GM23338 (cell line): ENCODE measurements around the gene BCL2. TPM values are rescaled to one million over a fixed set of nuclear protein-coding genes. Genes with fewer than 3 reads are reported as not detected.

ENCODE experiments used
- ATAC-seq: fragments of 200-7000 bp; cut with Tn5 transposase; 3 replicates; pipeline ENCODE4 v1.9.1; 2020
- DNase-seq: peaks from one replicate; pipeline ENCODE4 v3.0.0-alpha.2; 2015; ENCODE audit warnings: low spot score
- H2AFZ ChIP-seq: fragments of 200-600 bp; sonication (generic); 2 replicates; pipeline ENCODE4 v1.8.0; 2016; ENCODE audit warnings: antibody characterized with exemption, mild to moderate bottlenecking, moderate library complexity
- H3F3A ChIP-seq: fragments of 200-600 bp; sonication (generic); replicated peaks from 2 replicates; pipeline ENCODE4 v1.8.0; 2017; ENCODE audit warnings: antibody characterized with exemption, mixed run types, low read depth
- H3K27ac ChIP-seq: fragments of 200-600 bp; sonication (generic); 2 replicates; pipeline ENCODE4 v1.6.1; 2016; ENCODE audit warnings: low read depth
- H3K27me3 ChIP-seq: fragments of 200-600 bp; sonication (generic); 2 replicates; pipeline ENCODE4 v1.8.0; 2016; ENCODE audit warnings: mild to moderate bottlenecking, mixed run types, moderate library complexity; ENCODE audit not compliant: insufficient read depth
- H3K36me3 ChIP-seq: fragments of 200-600 bp; sonication (generic); 2 replicates; pipeline ENCODE4 v1.8.0; 2016; ENCODE audit warnings: mild to moderate bottlenecking; ENCODE audit not compliant: insufficient read depth
- H3K4me1 ChIP-seq: fragments of 200-600 bp; sonication (generic); 2 replicates; pipeline ENCODE4 v1.8.0; 2016; ENCODE audit warnings: mild to moderate bottlenecking, moderate library complexity; ENCODE audit not compliant: insufficient read depth
- H3K4me2 ChIP-seq: fragments of 200-600 bp; sonication (generic); 2 replicates; pipeline ENCODE4 v1.7.1; 2017; ENCODE audit warnings: mixed run types
- H3K4me3 ChIP-seq: fragments of 200-600 bp; sonication (generic); 2 replicates; pipeline ENCODE4 v1.6.1; 2016; ENCODE audit warnings: mixed run types
- H3K79me2 ChIP-seq: fragments of 200-600 bp; sonication (generic); replicated peaks from 2 replicates; pipeline ENCODE4 v1.8.0; 2017; ENCODE audit warnings: mild to moderate bottlenecking; ENCODE audit not compliant: insufficient read depth
- H3K9me2 ChIP-seq: fragments of 200-600 bp; sonication (generic); 2 replicates; pipeline ENCODE4 v1.8.0; 2017; ENCODE audit not compliant: insufficient read depth
- H4K20me1 ChIP-seq: fragments of 200-600 bp; sonication (generic); replicated peaks from 2 replicates; pipeline ENCODE4 v1.8.0; 2017; ENCODE audit warnings: mild to moderate bottlenecking; ENCODE audit not compliant: insufficient read depth
- H3K27ac Mint-ChIP-seq: 2 replicates; pipeline ENCODE4 v1.8.0; 2020; ENCODE audit warnings: inconsistent platforms, mild to moderate bottlenecking, moderate library complexity, mixed read lengths
- H3K27me3 Mint-ChIP-seq: 3 replicates; pipeline ENCODE4 v1.8.0; 2022; ENCODE audit warnings: low read depth, mild to moderate bottlenecking, moderate library complexity, mixed read lengths, inconsistent platforms; ENCODE audit not compliant: insufficient read depth, poor library complexity
- H3K36me3 Mint-ChIP-seq: 3 replicates; pipeline ENCODE4 v1.8.0; 2021; ENCODE audit warnings: low read depth, mild to moderate bottlenecking, inconsistent platforms, moderate library complexity, mixed read lengths
- H3K4me1 Mint-ChIP-seq: 3 replicates; pipeline ENCODE4 v1.8.0; 2020; ENCODE audit warnings: mild to moderate bottlenecking, inconsistent platforms, mixed read lengths
- H3K4me3 Mint-ChIP-seq: 3 replicates; pipeline ENCODE4 v1.8.0; 2021; ENCODE audit warnings: moderate library complexity, mild to moderate bottlenecking, inconsistent platforms, mixed read lengths
- H3K9me3 Mint-ChIP-seq: 3 replicates; pipeline ENCODE4 v1.8.0; 2020; ENCODE audit warnings: moderate library complexity, mild to moderate bottlenecking, inconsistent platforms, mixed read lengths
- CREB1 ChIP-seq: fragments of 250-450 bp; sonication (Bioruptor Pico); IDR thresholded peaks from 2 replicates; pipeline ENCODE4 v1.5.0; 2020; ENCODE audit warnings: low read depth, mild to moderate bottlenecking, moderate library complexity
- EZH2 ChIP-seq: fragments of 200-600 bp; sonication (generic); IDR thresholded peaks from one replicate; pipeline ENCODE4 v1.8.0; 2017; ENCODE audit warnings: antibody characterized with exemption, mild to moderate bottlenecking, low read depth; ENCODE audit not compliant: unreplicated experiment
- EZH2phosphoT487 ChIP-seq: fragments of 200-600 bp; sonication (generic); IDR thresholded peaks from one replicate; pipeline ENCODE4 v1.8.1; 2018; ENCODE audit warnings: antibody characterized with exemption; ENCODE audit not compliant: unreplicated experiment
- JUNB ChIP-seq: IDR thresholded peaks from one replicate; pipeline ENCODE4 v1.6.1; 2016; ENCODE audit warnings: antibody characterized with exemption; ENCODE audit not compliant: unreplicated experiment
- NANOG ChIP-seq: IDR thresholded peaks from 2 replicates; pipeline ENCODE4 v1.6.1; 2016; ENCODE audit warnings: antibody characterized with exemption, borderline replicate concordance
- POLR2AphosphoS5 ChIP-seq: IDR thresholded peaks from 2 replicates; pipeline ENCODE4 v1.6.1; 2016; ENCODE audit warnings: antibody characterized with exemption, low read depth
- STAT1 ChIP-seq: IDR thresholded peaks from one replicate; pipeline ENCODE4 v1.6.1; 2016; ENCODE audit warnings: antibody characterized with exemption; ENCODE audit not compliant: unreplicated experiment
- ZNF114 ChIP-seq: fragments of 250-450 bp; sonication (Bioruptor Pico); IDR thresholded peaks from 2 replicates; pipeline ENCODE4 v1.5.0; 2020; ENCODE audit warnings: mild to moderate bottlenecking, moderate library complexity
- ZNF331 ChIP-seq: fragments of 250-450 bp; sonication (Bioruptor Pico); IDR thresholded peaks from 2 replicates; pipeline ENCODE4 v1.5.0; 2020; ENCODE audit warnings: low read depth, mild to moderate bottlenecking, moderate library complexity
- polyA plus RNA-seq: library from polyadenylated mRNA; unstranded; fragments of >200 nt; fragmentation: Nextera tagmentation; extraction: Ambion mirVana; gene quantifications from 2 replicates; pipeline ENCODE4 v1.2.1, GENCODE V29; 2016
- total RNA-seq: library from RNA; depleted of rRNA; stranded (reverse); fragments of >200 nt; shearing (Covaris generic); gene quantifications from 2 replicates; pipeline ENCODE4 v1.2.3, GENCODE V29; 2014
- TF ChIP-seq, protein P1 (sequence below), 2 experiments: fragments of 200-600 bp in 1 of 2; sonication (generic) in 1 of 2; conservative IDR thresholded peaks; 2 replicates each; pipeline versions ENCODE4 v1.5.1 to v1.6.1; 2016 to 2017; ENCODE audit warnings: antibody characterized with exemption in 2 of 2, low read depth in 2 of 2, mild to moderate bottlenecking in 2 of 2, moderate library complexity in 1 of 2
- TF ChIP-seq, protein P2 (sequence below): fragments of 250-450 bp; sonication (Bioruptor Pico); IDR thresholded peaks from 2 replicates; pipeline ENCODE4 v1.5.0; 2020; ENCODE audit warnings: mild to moderate bottlenecking, moderate library complexity
- TF ChIP-seq, protein P3 (sequence below): IDR thresholded peaks from one replicate; pipeline ENCODE4 v1.6.1; 2018; ENCODE audit warnings: antibody characterized with exemption; ENCODE audit not compliant: unreplicated experiment
- TF ChIP-seq, protein P4 (sequence below): IDR thresholded peaks from 2 replicates; pipeline ENCODE4 v1.6.1; 2016; ENCODE audit warnings: antibody characterized with exemption

Gene BCL2
- total and polyA plus RNA-seq, 2 experiments from 2014 or later, result 1.2 to 4.0 TPM

DNA sequence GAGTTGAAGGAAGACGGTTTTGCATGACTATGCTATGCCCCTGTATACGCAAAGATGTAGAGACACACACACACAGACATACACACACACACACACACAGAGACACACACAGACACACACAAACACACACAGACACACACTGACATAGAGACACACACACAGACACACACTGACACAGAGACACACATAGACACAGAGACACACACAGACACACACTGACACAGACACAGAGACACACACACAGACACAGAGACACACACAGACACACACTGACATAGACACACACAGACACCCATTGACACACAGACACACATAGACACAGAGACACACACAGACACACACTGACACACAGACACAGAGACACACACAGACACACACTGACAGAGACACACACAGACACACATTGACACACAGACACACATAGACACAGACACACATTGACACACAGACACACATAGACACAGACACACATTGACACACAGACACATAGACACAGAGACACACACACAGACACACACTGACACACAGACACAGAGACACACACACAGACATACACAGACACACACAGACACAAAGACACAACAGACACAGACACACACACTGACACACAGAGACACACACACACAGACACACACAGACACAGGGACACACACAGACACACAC is 121.3 kb downstream of the BCL2 start:
- H2AFZ ChIP-seq, result no peak overlapping the region
- no peak for ATAC-seq
- no peaks in the 10 kb centered on the region for H3K79me2 ChIP-seq
- no peak for DNase-seq
- H3K9me2 ChIP-seq, result no peaks in the 10 kb centered on the region
- Mint-ChIP-seq H3K36me3 (no peaks in the 10 kb centered on the region), H3K27me3 (no peaks in the 10 kb centered on the region), H3K4me3 (no peak overlapping the region), H3K27ac (no peak overlapping the region), H3K9me3 (no peaks in the 10 kb centered on the region), H3K4me1 (no peaks in the 10 kb centered on the region)
- H3K4me3 ChIP-seq, result no peak overlapping the region
- H3K36me3 ChIP-seq, result no peaks in the 10 kb centered on the region
- H3F3A ChIP-seq, result no peaks in the 10 kb centered on the region
- H3K27me3 ChIP-seq, result no peaks in the 10 kb centered on the region
- TF ChIP-seq ZNF331 (CRISPR knock-in tag) (no peak), CREB1 (CRISPR knock-in tag) (no peak), POLR2AphosphoS5 (no peak), STAT1 (no peak), JUNB (no peak), EZH2phosphoT487 (no peak), NANOG (no peak), ZNF114 (CRISPR knock-in tag) (no peak), EZH2 (no peak)
- TF ChIP-seq, protein P1, sequence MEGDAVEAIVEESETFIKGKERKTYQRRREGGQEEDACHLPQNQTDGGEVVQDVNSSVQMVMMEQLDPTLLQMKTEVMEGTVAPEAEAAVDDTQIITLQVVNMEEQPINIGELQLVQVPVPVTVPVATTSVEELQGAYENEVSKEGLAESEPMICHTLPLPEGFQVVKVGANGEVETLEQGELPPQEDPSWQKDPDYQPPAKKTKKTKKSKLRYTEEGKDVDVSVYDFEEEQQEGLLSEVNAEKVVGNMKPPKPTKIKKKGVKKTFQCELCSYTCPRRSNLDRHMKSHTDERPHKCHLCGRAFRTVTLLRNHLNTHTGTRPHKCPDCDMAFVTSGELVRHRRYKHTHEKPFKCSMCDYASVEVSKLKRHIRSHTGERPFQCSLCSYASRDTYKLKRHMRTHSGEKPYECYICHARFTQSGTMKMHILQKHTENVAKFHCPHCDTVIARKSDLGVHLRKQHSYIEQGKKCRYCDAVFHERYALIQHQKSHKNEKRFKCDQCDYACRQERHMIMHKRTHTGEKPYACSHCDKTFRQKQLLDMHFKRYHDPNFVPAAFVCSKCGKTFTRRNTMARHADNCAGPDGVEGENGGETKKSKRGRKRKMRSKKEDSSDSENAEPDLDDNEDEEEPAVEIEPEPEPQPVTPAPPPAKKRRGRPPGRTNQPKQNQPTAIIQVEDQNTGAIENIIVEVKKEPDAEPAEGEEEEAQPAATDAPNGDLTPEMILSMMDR (conservative IDR thresholded peaks at IDR 0.05; ENCODE audit: low read depth in 2 of 2), result no peak
- TF ChIP-seq, protein P2, sequence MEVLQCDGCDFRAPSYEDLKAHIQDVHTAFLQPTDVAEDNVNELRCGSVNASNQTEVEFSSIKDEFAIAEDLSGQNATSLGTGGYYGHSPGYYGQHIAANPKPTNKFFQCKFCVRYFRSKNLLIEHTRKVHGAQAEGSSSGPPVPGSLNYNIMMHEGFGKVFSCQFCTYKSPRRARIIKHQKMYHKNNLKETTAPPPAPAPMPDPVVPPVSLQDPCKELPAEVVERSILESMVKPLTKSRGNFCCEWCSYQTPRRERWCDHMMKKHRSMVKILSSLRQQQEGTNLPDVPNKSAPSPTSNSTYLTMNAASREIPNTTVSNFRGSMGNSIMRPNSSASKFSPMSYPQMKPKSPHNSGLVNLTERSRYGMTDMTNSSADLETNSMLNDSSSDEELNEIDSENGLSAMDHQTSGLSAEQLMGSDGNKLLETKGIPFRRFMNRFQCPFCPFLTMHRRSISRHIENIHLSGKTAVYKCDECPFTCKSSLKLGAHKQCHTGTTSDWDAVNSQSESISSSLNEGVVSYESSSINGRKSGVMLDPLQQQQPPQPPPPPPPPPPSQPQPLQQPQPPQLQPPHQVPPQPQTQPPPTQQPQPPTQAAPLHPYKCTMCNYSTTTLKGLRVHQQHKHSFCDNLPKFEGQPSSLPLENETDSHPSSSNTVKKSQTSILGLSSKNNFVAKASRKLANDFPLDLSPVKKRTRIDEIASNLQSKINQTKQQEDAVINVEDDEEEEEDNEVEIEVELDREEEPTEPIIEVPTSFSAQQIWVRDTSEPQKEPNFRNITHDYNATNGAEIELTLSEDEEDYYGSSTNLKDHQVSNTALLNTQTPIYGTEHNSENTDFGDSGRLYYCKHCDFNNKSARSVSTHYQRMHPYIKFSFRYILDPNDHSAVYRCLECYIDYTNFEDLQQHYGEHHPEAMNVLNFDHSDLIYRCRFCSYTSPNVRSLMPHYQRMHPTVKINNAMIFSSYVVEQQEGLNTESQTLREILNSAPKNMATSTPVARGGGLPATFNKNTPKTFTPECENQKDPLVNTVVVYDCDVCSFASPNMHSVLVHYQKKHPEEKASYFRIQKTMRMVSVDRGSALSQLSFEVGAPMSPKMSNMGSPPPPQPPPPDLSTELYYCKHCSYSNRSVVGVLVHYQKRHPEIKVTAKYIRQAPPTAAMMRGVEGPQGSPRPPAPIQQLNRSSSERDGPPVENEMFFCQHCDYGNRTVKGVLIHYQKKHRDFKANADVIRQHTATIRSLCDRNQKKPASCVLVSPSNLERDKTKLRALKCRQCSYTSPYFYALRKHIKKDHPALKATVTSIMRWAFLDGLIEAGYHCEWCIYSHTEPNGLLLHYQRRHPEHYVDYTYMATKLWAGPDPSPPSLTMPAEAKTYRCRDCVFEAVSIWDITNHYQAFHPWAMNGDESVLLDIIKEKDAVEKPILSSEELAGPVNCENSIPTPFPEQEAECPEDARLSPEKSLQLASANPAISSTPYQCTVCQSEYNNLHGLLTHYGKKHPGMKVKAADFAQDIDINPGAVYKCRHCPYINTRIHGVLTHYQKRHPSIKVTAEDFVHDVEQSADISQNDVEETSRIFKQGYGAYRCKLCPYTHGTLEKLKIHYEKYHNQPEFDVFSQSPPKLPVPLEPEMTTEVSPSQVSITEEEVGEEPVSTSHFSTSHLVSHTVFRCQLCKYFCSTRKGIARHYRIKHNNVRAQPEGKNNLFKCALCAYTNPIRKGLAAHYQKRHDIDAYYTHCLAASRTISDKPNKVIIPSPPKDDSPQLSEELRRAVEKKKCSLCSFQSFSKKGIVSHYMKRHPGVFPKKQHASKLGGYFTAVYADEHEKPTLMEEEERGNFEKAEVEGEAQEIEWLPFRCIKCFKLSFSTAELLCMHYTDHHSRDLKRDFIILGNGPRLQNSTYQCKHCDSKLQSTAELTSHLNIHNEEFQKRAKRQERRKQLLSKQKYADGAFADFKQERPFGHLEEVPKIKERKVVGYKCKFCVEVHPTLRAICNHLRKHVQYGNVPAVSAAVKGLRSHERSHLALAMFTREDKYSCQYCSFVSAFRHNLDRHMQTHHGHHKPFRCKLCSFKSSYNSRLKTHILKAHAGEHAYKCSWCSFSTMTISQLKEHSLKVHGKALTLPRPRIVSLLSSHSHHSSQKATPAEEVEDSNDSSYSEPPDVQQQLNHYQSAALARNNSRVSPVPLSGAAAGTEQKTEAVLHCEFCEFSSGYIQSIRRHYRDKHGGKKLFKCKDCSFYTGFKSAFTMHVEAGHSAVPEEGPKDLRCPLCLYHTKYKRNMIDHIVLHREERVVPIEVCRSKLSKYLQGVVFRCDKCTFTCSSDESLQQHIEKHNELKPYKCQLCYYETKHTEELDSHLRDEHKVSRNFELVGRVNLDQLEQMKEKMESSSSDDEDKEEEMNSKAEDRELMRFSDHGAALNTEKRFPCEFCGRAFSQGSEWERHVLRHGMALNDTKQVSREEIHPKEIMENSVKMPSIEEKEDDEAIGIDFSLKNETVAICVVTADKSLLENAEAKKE (CRISPR knock-in tag), result no peak
- TF ChIP-seq, protein P3, sequence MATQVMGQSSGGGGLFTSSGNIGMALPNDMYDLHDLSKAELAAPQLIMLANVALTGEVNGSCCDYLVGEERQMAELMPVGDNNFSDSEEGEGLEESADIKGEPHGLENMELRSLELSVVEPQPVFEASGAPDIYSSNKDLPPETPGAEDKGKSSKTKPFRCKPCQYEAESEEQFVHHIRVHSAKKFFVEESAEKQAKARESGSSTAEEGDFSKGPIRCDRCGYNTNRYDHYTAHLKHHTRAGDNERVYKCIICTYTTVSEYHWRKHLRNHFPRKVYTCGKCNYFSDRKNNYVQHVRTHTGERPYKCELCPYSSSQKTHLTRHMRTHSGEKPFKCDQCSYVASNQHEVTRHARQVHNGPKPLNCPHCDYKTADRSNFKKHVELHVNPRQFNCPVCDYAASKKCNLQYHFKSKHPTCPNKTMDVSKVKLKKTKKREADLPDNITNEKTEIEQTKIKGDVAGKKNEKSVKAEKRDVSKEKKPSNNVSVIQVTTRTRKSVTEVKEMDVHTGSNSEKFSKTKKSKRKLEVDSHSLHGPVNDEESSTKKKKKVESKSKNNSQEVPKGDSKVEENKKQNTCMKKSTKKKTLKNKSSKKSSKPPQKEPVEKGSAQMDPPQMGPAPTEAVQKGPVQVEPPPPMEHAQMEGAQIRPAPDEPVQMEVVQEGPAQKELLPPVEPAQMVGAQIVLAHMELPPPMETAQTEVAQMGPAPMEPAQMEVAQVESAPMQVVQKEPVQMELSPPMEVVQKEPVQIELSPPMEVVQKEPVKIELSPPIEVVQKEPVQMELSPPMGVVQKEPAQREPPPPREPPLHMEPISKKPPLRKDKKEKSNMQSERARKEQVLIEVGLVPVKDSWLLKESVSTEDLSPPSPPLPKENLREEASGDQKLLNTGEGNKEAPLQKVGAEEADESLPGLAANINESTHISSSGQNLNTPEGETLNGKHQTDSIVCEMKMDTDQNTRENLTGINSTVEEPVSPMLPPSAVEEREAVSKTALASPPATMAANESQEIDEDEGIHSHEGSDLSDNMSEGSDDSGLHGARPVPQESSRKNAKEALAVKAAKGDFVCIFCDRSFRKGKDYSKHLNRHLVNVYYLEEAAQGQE, result no peak
- TF ChIP-seq, protein P4, sequence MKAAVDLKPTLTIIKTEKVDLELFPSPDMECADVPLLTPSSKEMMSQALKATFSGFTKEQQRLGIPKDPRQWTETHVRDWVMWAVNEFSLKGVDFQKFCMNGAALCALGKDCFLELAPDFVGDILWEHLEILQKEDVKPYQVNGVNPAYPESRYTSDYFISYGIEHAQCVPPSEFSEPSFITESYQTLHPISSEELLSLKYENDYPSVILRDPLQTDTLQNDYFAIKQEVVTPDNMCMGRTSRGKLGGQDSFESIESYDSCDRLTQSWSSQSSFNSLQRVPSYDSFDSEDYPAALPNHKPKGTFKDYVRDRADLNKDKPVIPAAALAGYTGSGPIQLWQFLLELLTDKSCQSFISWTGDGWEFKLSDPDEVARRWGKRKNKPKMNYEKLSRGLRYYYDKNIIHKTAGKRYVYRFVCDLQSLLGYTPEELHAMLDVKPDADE, result no peak
- no peaks in the 10 kb centered on the region for H3K4me1 ChIP-seq
- no peak overlapping the region for H3K27ac ChIP-seq
- no peak overlapping the region for H3K4me2 ChIP-seq
- no peaks in the 10 kb centered on the region for H4K20me1 ChIP-seq
